ENCODE measurements around the gene RAB32.

DNA sequence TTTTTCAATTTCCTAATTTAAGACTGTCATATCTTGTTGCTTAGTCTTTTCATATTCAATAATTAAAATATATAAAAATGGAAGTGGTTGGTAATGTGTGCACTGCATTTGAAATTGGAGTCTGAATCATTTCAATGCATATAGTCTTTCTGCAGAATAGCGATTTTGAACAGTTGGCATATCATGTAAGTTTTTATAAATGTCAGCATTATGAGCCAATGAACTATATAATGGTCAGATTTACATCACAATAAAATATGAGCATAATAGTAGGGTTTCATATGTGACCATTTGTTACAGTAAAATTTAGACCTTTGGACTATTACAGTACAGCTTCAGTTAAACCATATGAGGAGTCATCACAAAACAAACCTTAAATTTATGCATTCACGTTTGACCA is 4.3 kb downstream of the RAB32 start:
- TF ChIP-seq POLR2AphosphoS5 (IDR thresholded peaks at IDR 0.05; ENCODE audit: low read depth, low read length) (no peak), POLR2A (IDR thresholded peaks at IDR 0.05; ENCODE audit: low read depth, low read length) (no peak), TAF1 (IDR thresholded peaks at IDR 0.05; ENCODE audit: borderline replicate concordance, low read depth, low read length) (no peak)
